Measurements from ENCODE around the gene SGMS1. TPM values are rescaled to one million over a fixed set of nuclear protein-coding genes. Genes with fewer than 3 reads are reported as not detected.
A peak's percentile ranks its signal among the peaks of the same experiment; 100 is the strongest.

SGMS1 gene
- total RNA-seq, 3 donors from 2014 or later (not counting 1 experiment from before 2014, with no cell fraction given), result 24.5 to 32.7 (median 30.4) TPM

- H3K27ac Mint-ChIP-seq, result no peak overlapping the region
- H3K9me3 Mint-ChIP-seq, result no peaks in the 10 kb centered on the region
- H3K9me3 ChIP-seq (ENCODE audit: control insufficient read depth, insufficient read depth, low read length), result no peaks in the 10 kb centered on the region
- H3K4me1 ChIP-seq (ENCODE audit: control insufficient read depth, insufficient read depth, low read length), result peaks cover 10% of the 10 kb centered on the region
- DNase-seq (no peak), ATAC-seq (no peak)
- intact Hi-C loops (cut with micrococcal nuclease), result no loop called here
- H3K36me3 Mint-ChIP-seq, result no peaks in the 10 kb centered on the region
- WGBS (ENCODE audit: insufficient coverage), result 89% methylated on average over 2 of the region's 2 CpGs
- no peak for TF ChIP-seq CTCF (IDR thresholded peaks at IDR 0.05)
- H3K27ac ChIP-seq (ENCODE audit: low read length), result no peak overlapping the region
- H3K27me3 ChIP-seq (ENCODE audit: control insufficient read depth, insufficient read depth, low read length), result no peaks in the 10 kb centered on the region
- no peaks in the 10 kb centered on the region for H3K36me3 ChIP-seq (ENCODE audit: control insufficient read depth, insufficient read depth, low read length)
- no peak overlapping the region for H3K4me3 Mint-ChIP-seq
- H3K4me1 Mint-ChIP-seq, result peaks cover 50 to 51% of the 10 kb centered on the region in 2 donors
- H3K27me3 Mint-ChIP-seq (ENCODE audit: low read depth in 2 of 2), result no peaks in the 10 kb centered on the region
- H3K4me3 ChIP-seq (ENCODE audit: low read length), result no peak overlapping the region
Measured at GRCh38 chr10:50615658-50616057, 8.1 kb downstream of the SGMS1 start.

GRCh38 chr10:50614444-50615137, 9.2 kb downstream of the SGMS1 start:
- TF ChIP-seq CTCF (IDR thresholded peaks at IDR 0.05), result peak; percentile 22
- DNase-seq (peak in 1 of 2 donors; percentile 55), ATAC-seq (peak in 2 of 3 donors; percentile 64 to 69)
- peaks cover 10% of the 10 kb centered on the region for H3K4me1 ChIP-seq (ENCODE audit: control insufficient read depth, insufficient read depth, low read length)
- H3K27ac Mint-ChIP-seq, result no peak overlapping the region
- H3K27ac ChIP-seq (ENCODE audit: low read length), result no peak overlapping the region
- no peaks in the 10 kb centered on the region for H3K9me3 ChIP-seq (ENCODE audit: control insufficient read depth, insufficient read depth, low read length)
- H3K27me3 ChIP-seq (ENCODE audit: control insufficient read depth, insufficient read depth, low read length), result no peaks in the 10 kb centered on the region
- intact Hi-C loops (cut with micrococcal nuclease), result no loop called here
- H3K36me3 Mint-ChIP-seq, result no peaks in the 10 kb centered on the region
- no peak overlapping the region for H3K4me3 ChIP-seq (ENCODE audit: low read length)
- H3K9me3 Mint-ChIP-seq, result no peaks in the 10 kb centered on the region
- H3K27me3 Mint-ChIP-seq (ENCODE audit: low read depth in 2 of 2), result no peaks in the 10 kb centered on the region
- no peaks in the 10 kb centered on the region for H3K36me3 ChIP-seq (ENCODE audit: control insufficient read depth, insufficient read depth, low read length)
- H3K4me1 Mint-ChIP-seq, result peaks cover 47 to 50% of the 10 kb centered on the region in 2 donors
- WGBS (ENCODE audit: insufficient coverage), result 81% methylated on average over 7 of the region's 7 CpGs
- no peak overlapping the region for H3K4me3 Mint-ChIP-seq

- no peak for TF ChIP-seq CTCF (IDR thresholded peaks at IDR 0.05)
- 95% methylated on average over 2 of the region's 4 CpGs for WGBS (ENCODE audit: insufficient coverage)
- ATAC-seq, result no peak
- no peak overlapping the region for H3K27ac Mint-ChIP-seq
- H3K36me3 Mint-ChIP-seq, result no peaks in the 10 kb centered on the region
- H3K4me3 ChIP-seq (ENCODE audit: low read length), result no peak overlapping the region
- H3K4me1 ChIP-seq (ENCODE audit: control insufficient read depth, insufficient read depth, low read length), result peaks cover 10% of the 10 kb centered on the region
- no peaks in the 10 kb centered on the region for H3K9me3 ChIP-seq (ENCODE audit: control insufficient read depth, insufficient read depth, low read length)
- DNase-seq, result no peak
- no peak overlapping the region for H3K4me3 Mint-ChIP-seq
- H3K4me1 Mint-ChIP-seq, result peaks cover 44% of the 10 kb centered on the region in 2 donors
- no peaks in the 10 kb centered on the region for H3K9me3 Mint-ChIP-seq
- intact Hi-C loops (cut with micrococcal nuclease), result no loop called here
- no peaks in the 10 kb centered on the region for H3K36me3 ChIP-seq (ENCODE audit: control insufficient read depth, insufficient read depth, low read length)
- H3K27me3 ChIP-seq (ENCODE audit: control insufficient read depth, insufficient read depth, low read length), result no peaks in the 10 kb centered on the region
- no peak overlapping the region for H3K27ac ChIP-seq (ENCODE audit: low read length)
- no peaks in the 10 kb centered on the region for H3K27me3 Mint-ChIP-seq (ENCODE audit: low read depth in 2 of 2)
Measured at GRCh38 chr10:50613726-50614443, 9.9 kb downstream of the SGMS1 start.
